Colonic mucosa (tissue), 4 donors: ENCODE results near the gene PLXNA1. TPM values are rescaled to one million over a fixed set of nuclear protein-coding genes. Genes with fewer than 3 reads are reported as not detected.

ENCODE experiments used
- DNase-seq: peaks from one replicate; pipeline ENCODE4 v3.0.0-alpha.2; 2020
- H3K27ac ChIP-seq: fragments of 200-600 bp; one replicate; pipeline ENCODE4 v1.8.0; 2021
- H3K27me3 ChIP-seq: fragments of 200-600 bp; one replicate; pipeline ENCODE4 v1.8.0; 2021
- H3K36me3 ChIP-seq: fragments of 200-600 bp; one replicate; pipeline ENCODE4 v1.8.0; 2021
- H3K4me1 ChIP-seq: fragments of 200-600 bp; one replicate; pipeline ENCODE4 v1.8.0; 2021; ENCODE audit warnings: mild to moderate bottlenecking
- H3K4me3 ChIP-seq: fragments of 200-600 bp; one replicate; pipeline ENCODE4 v1.8.0; 2021
- H3K9ac ChIP-seq, 2 donors: one replicate each; pipeline ENCODE4 v1.7.0; 2013; ENCODE audit warnings: control low read depth in 2 of 2, low read depth in 2 of 2, low read length in 2 of 2
- H3K9me3 ChIP-seq: fragments of 200-600 bp; one replicate; pipeline ENCODE4 v1.8.0; 2021
- intact Hi-C: fragments of 100-400 bp; cut with DNase I; formaldehyde crosslinking; loops from one replicate; pipeline ENCODE4 v1.14.1; 2022
- total RNA-seq, 2 donors: library from RNA; stranded (reverse); fragmentation: NEBNext Ultra II Directional in 1 of 2; extraction: Animal tissue kit (Norgen Biotek cat#: 25700) in 1 of 2; gene quantifications; one replicate each; pipeline ENCODE4 v1.2.1, GENCODE V29; 2021
- TF ChIP-seq, protein P1 (sequence below): fragments of 200-600 bp; IDR thresholded peaks from one replicate; pipeline ENCODE4 v1.8.0; 2022; ENCODE audit warnings: antibody characterized with exemption, mild to moderate bottlenecking
- donor health status: healthy.
- donor health status: DM: no; HTN: no; CAD: no.
- donor health status: DM: no; HTN: no; CAD: no.

The PLXNA1 gene
- total RNA-seq, 2 donors from 2014 or later: 16.0 to 19.3 TPM

DNA sequence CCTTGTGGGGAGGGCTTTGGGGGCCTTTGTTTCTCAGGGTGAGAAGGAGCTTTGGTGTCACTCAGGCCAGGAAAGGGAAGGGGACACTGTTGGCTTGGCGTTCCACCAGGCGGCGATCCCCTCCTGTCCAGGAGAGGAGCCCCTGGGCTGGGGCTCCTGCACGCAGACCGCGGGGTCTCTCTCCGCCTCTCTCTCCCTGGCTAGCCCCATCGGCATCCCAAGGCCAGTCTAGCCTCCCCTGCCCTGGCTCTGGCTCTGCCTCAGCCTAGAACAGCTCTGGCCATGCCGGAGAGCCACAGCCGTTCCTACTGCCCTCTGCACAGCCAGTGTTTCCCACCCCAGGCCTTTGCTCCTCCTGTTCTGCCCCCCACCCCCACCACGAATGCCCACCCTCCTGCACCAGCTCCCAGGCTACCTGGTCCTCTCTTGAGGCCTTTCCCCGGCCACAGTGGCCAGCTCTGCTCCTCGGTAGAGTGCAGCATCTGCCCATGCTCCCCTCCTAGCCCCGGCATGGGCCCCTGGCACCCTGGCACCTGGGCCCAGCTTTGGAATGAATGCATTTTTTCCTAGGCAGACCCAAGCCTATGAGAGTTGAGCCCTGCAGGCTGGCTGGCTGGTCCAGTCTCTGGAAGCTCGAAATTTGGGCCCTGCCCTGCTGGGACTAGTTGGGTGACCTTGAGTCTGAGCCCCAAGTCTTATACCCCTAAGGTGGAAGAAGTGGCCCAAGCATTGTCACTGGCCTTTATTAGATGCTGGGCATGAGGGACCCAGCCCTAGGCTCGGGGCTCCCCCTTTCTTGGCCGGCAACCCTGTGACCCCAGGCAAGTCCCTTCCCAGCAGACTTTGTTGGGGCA, 2.4 kb downstream of the PLXNA1 start:
- Histone ChIP-seq H3K9ac (no peak overlapping the region), H3K9me3 (no peaks in the 10 kb centered on the region), H3K4me3 (no peak overlapping the region), H3K4me1 (peaks cover 4% of the 10 kb centered on the region), H3K27ac (no peak overlapping the region), H3K27me3 (no peaks in the 10 kb centered on the region), H3K36me3 (no peaks in the 10 kb centered on the region)
- TF ChIP-seq, protein P1, sequence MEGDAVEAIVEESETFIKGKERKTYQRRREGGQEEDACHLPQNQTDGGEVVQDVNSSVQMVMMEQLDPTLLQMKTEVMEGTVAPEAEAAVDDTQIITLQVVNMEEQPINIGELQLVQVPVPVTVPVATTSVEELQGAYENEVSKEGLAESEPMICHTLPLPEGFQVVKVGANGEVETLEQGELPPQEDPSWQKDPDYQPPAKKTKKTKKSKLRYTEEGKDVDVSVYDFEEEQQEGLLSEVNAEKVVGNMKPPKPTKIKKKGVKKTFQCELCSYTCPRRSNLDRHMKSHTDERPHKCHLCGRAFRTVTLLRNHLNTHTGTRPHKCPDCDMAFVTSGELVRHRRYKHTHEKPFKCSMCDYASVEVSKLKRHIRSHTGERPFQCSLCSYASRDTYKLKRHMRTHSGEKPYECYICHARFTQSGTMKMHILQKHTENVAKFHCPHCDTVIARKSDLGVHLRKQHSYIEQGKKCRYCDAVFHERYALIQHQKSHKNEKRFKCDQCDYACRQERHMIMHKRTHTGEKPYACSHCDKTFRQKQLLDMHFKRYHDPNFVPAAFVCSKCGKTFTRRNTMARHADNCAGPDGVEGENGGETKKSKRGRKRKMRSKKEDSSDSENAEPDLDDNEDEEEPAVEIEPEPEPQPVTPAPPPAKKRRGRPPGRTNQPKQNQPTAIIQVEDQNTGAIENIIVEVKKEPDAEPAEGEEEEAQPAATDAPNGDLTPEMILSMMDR: no peak
- DNase-seq: no peak
- intact Hi-C loops: no loop called here

DNA sequence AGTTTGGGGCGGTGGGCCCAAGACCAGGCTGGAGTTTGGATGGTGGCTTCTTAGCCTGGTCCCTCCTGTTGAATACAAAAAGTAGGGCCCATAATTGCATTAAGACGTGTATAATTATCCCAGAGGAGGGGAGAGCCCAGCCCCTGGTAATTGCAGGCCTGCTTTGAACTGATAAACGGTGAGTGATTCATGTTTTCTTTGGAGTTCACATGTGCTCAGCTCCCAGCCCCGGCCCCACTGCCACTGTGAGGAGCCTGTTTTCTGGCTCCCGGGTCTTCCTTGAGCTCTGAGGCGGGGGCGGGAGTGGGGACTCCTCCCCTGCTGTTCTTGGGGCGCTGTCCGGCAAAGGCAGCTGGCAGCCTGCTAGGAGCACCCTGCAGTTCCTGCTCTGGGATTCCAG, 3.1 kb downstream of the PLXNA1 start:
- H3K4me3 ChIP-seq: no peak overlapping the region
- DNase-seq: no peak
- TF ChIP-seq, protein P1: no peak
- intact Hi-C loops: no loop called here
- H3K27ac ChIP-seq: no peak overlapping the region
- peaks cover 4% of the 10 kb centered on the region for H3K4me1 ChIP-seq
- H3K27me3 ChIP-seq: no peaks in the 10 kb centered on the region
- H3K36me3 ChIP-seq: no peaks in the 10 kb centered on the region
- H3K9ac ChIP-seq: no peak overlapping the region
- H3K9me3 ChIP-seq: no peaks in the 10 kb centered on the region

DNA sequence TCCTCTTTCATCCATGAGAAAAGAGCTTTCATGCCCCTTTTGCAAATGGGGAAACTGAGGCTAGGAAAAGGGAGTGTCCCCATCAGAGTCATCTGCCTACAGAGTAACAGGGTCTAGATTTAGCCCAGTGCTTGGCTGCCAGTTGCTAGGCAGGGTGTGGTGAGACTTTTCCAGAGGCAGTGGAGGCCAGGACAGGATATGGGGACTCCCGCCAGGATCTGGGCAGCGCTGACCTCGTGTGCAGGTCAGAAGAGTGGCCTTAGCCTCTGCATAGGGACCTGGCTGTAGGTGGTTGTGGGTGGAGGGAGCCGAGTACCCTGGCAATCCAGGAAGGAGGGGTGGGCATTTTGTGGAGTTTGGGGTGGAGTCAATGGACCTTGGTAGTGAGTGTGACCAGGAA, 4.2 kb downstream of the PLXNA1 start:
- H3K9ac ChIP-seq: no peak overlapping the region

DNA sequence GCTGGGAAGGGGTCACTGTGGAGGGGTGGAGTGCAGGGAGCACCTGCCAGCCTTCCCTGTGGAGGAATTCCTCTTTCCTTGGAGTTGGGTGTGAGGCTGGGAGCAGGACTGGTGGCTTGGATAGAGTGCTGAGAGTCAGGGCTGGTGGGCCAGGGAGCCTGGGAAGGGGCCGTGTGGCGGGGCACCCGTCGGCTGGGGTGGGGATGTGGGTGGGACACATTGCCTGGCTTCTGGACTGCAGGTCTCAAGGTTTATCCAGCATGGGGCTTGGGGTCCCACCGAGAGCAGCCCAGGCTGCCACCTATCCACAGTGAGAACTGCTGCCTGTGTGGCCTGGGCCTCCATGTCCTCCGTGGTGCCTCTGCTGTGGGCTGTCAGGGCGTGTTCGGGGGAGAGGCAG, 4.7 kb downstream of the PLXNA1 start:
- Histone ChIP-seq H3K9me3 (no peaks in the 10 kb centered on the region), H3K4me3 (no peak overlapping the region), H3K9ac (no peak overlapping the region), H3K4me1 (peaks cover 4% of the 10 kb centered on the region), H3K36me3 (no peaks in the 10 kb centered on the region), H3K27ac (no peak overlapping the region), H3K27me3 (no peaks in the 10 kb centered on the region)
- TF ChIP-seq, protein P1: no peak
- intact Hi-C loops: no loop called here
- no peak for DNase-seq

More for the DNA sequence above, 4.2 kb downstream of the PLXNA1 start:
- no peak for DNase-seq
- no peak overlapping the region for H3K4me3 ChIP-seq
- H3K9me3 ChIP-seq: no peaks in the 10 kb centered on the region
- peaks cover 4% of the 10 kb centered on the region for H3K4me1 ChIP-seq
- TF ChIP-seq, protein P1: no peak
- no peaks in the 10 kb centered on the region for H3K27me3 ChIP-seq
- no peak overlapping the region for H3K27ac ChIP-seq
- H3K36me3 ChIP-seq: no peaks in the 10 kb centered on the region
- intact Hi-C loops: no loop called here

DNA sequence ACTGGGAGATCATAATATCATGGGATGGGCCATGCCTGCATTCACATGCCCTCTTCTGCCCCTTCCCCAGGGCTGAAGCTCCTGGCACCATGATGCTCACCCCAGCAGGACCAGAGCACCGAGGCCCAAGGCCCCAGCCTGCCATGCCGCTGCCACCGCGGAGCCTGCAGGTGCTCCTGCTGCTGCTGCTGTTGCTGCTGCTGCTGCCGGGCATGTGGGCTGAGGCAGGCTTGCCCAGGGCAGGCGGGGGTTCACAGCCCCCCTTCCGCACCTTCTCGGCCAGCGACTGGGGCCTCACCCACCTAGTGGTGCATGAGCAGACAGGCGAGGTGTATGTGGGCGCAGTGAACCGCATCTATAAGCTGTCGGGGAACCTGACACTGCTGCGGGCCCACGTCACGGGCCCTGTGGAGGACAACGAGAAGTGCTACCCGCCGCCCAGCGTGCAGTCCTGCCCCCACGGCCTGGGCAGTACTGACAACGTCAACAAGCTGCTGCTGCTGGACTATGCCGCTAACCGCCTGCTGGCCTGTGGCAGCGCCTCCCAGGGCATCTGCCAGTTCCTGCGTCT, 5.6 kb downstream of the PLXNA1 start:
- no peaks in the 10 kb centered on the region for H3K36me3 ChIP-seq
- no peak overlapping the region for H3K27ac ChIP-seq
- TF ChIP-seq, protein P1: no peak
- no peak for DNase-seq
- H3K4me1 ChIP-seq: peaks cover 4% of the 10 kb centered on the region
- no peak overlapping the region for H3K4me3 ChIP-seq
- H3K9me3 ChIP-seq: no peaks in the 10 kb centered on the region
- H3K27me3 ChIP-seq: no peaks in the 10 kb centered on the region
- no peak overlapping the region for H3K9ac ChIP-seq
- intact Hi-C loops: no loop called here
